Endothelial cell of umbilical vein (primary cell): ENCODE results near the gene MAGI3. TPM values are rescaled to one million over a fixed set of nuclear protein-coding genes. Genes with fewer than 3 reads are reported as not detected.

Experiments used
- BruUV-seq: library from RNA; stranded (reverse); fragments of 400-500 nt; replicated peaks from 2 replicates; lab custom pipeline; 2021; lab: Mats Ljungman, UMichigan
- CTCF ChIA-PET: fragments of 300-600, 350-600 bp; sonication (Branson Sonifier 250); formaldehyde crosslinking; loops from one replicate; lab custom pipeline; 2021; ENCODE audit warnings: antibody characterized with exemption, inconsistent platforms; lab: Charles Lee
- POLR2A ChIA-PET: fragments of 300-600, 350-600 bp; sonication (Branson Sonifier 250); formaldehyde crosslinking; loops from one replicate; lab custom pipeline; 2021; ENCODE audit warnings: antibody characterized with exemption, inconsistent platforms; lab: Charles Lee
- DNase-seq: peaks from one replicate; pipeline ENCODE4 v3.0.0-alpha.2; 2011; ENCODE audit warnings: low read depth, low spot score
- FAIRE-seq: peaks from 2 replicates; lab custom pipeline; 2011; peaks lifted over from hg19 to GRCh38; lab: Jason Lieb, UNC
- H2AFZ ChIP-seq: 2 replicates; pipeline ENCODE4 v1.6.0; 2012; ENCODE audit warnings: low read depth, low read length, control low read depth, inconsistent platforms
- H3K27ac ChIP-seq: 2 replicates; pipeline ENCODE4 v1.5.1; 2011; ENCODE audit warnings: low read depth, mild to moderate bottlenecking, control low read depth, low read length, moderate library complexity; ENCODE audit not compliant: insufficient read depth
- H3K27me3 ChIP-seq, 2 experiments: 2 replicates each; pipeline versions ENCODE4 v1.6.0 to v1.6.1; 2011; ENCODE audit warnings: low read length in 2 of 2, mixed read lengths in 1 of 2; ENCODE audit not compliant: control insufficient read depth in 2 of 2, insufficient read depth in 2 of 2
- H3K36me3 ChIP-seq, 2 experiments: 2 replicates in 1 of 2; 3 replicates in 1 of 2; pipeline ENCODE4 v1.5.1; 2011; ENCODE audit warnings: low read length in 2 of 2, mild to moderate bottlenecking in 1 of 2, moderate library complexity in 1 of 2; ENCODE audit not compliant: control insufficient read depth in 2 of 2, insufficient read depth in 2 of 2; ENCODE audit errors: extremely low read depth in 1 of 2
- H3K4me1 ChIP-seq: 3 replicates; pipeline ENCODE4 v1.5.1; 2011; ENCODE audit warnings: mild to moderate bottlenecking, low read length; ENCODE audit not compliant: control insufficient read depth, insufficient read depth; ENCODE audit errors: extremely low read depth
- H3K4me2 ChIP-seq: 2 replicates; pipeline ENCODE4 v1.6.1; 2011; ENCODE audit warnings: low read length, control low read depth, mixed read lengths; ENCODE audit not compliant: insufficient read depth
- H3K4me3 ChIP-seq, 3 experiments: fragments of 200-600 bp in 1 of 3; sonication (generic), shearing (Covaris generic) in 1 of 3; replicated peaks in 1 of 3; 2 replicates each; pipeline ENCODE4 v1.5.1; 2011 to 2016; ENCODE audit warnings: control low read depth in 3 of 3, low read length in 3 of 3, mild to moderate bottlenecking in 2 of 3, inconsistent platforms in 1 of 3, low read depth in 1 of 3, moderate library complexity in 1 of 3; ENCODE audit not compliant: insufficient read depth in 1 of 3
- H3K79me2 ChIP-seq: 2 replicates; pipeline ENCODE4 v1.6.0; 2012; ENCODE audit warnings: low read length, inconsistent platforms; ENCODE audit not compliant: control insufficient read depth, insufficient read depth
- H3K9ac ChIP-seq: replicated peaks from 2 replicates; pipeline ENCODE3; 2011; ENCODE audit warnings: low read length, control low read depth; ENCODE audit not compliant: insufficient read depth; ENCODE audit errors: extremely low read depth
- H3K9me1 ChIP-seq: replicated peaks from 3 replicates; pipeline ENCODE4 v1.6.0; 2011; ENCODE audit warnings: mild to moderate bottlenecking, low read length; ENCODE audit not compliant: control insufficient read depth, insufficient read depth; ENCODE audit errors: extremely low read depth
- H3K9me3 ChIP-seq: replicated peaks from 2 replicates; pipeline ENCODE4 v1.5.1; 2012; ENCODE audit warnings: low read length, inconsistent platforms; ENCODE audit not compliant: control insufficient read depth, insufficient read depth
- H4K20me1 ChIP-seq: replicated peaks from 2 replicates; pipeline ENCODE3; 2011; ENCODE audit warnings: mild to moderate bottlenecking, low read length; ENCODE audit not compliant: control insufficient read depth, insufficient read depth; ENCODE audit errors: extremely low read depth
- EZH2 ChIP-seq: IDR thresholded peaks from 2 replicates; pipeline ENCODE4 v1.6.1; 2012; ENCODE audit warnings: borderline replicate concordance, low read depth, mild to moderate bottlenecking, moderate library complexity, low read length, inconsistent platforms; ENCODE audit not compliant: severe bottlenecking
- FOS ChIP-seq: IDR thresholded peaks from 2 replicates; pipeline ENCODE4 v1.6.1; 2011; ENCODE audit warnings: mild to moderate bottlenecking, low read length, moderate library complexity, borderline replicate concordance; ENCODE audit not compliant: insufficient read depth
- GATA2 ChIP-seq: IDR thresholded peaks from 2 replicates; pipeline ENCODE4 v1.7.0; 2011; ENCODE audit warnings: low read depth, mild to moderate bottlenecking, moderate library complexity, mixed read lengths, low read length; ENCODE audit not compliant: insufficient read length, insufficient read depth
- JUN ChIP-seq: IDR thresholded peaks from 2 replicates; pipeline ENCODE4 v1.6.1; 2011; ENCODE audit warnings: borderline replicate concordance, low read depth; ENCODE audit not compliant: insufficient read length, insufficient read depth
- MAX ChIP-seq: IDR thresholded peaks from 2 replicates; pipeline ENCODE4 v1.6.1; 2011; ENCODE audit not compliant: insufficient read depth, insufficient read length
- MYC ChIP-seq: IDR thresholded peaks from one replicate; pipeline ENCODE4 v1.6.1; 2011; ENCODE audit warnings: mild to moderate bottlenecking, low read depth, low read length
- POLR2A ChIP-seq: IDR thresholded peaks from 2 replicates; pipeline ENCODE4 v1.6.1; 2012; ENCODE audit warnings: low read depth, mild to moderate bottlenecking, control low read depth, low read length
- POLR2AphosphoS5 ChIP-seq: IDR thresholded peaks from 2 replicates; pipeline ENCODE4 v1.6.1; 2012; ENCODE audit warnings: low read depth, mild to moderate bottlenecking, control low read depth, low read length, moderate library complexity; ENCODE audit not compliant: insufficient read depth
- dilution Hi-C: fragments of 300-500 bp; cut with MboI; formaldehyde crosslinking; loops from one replicate; pipeline ENCODE4 v1.15.0; 2019; ENCODE audit warnings: low sequenced_read_pairs; ENCODE audit not compliant: extremely low pct_ligation_motif_present
- intact Hi-C: fragments of 100-400 bp; cut with micrococcal nuclease; formaldehyde crosslinking; loops from one replicate; pipeline ENCODE4 v1.10.0; 2022
- polyA plus RNA-seq, 4 experiments: library from polyadenylated mRNA; depleted of rRNA in 3 of 4; stranded (reverse) in 3 of 4; unstranded in 1 of 4; fragments of >200 nt; gene quantifications; 2 replicates each; pipeline versions ENCODE4 v1.2.1 to v1.2.3, GENCODE V29; 2011 to 2012; ENCODE audit warnings: missing spikeins in 1 of 4
- total RNA-seq: library from RNA; stranded (reverse); gene quantifications from 2 replicates; pipeline ENCODE4 v1.2.3, GENCODE V29; 2021
- TF ChIP-seq, protein P1 (sequence below), 2 donors: IDR thresholded peaks; 1 replicate in 1 of 2; 2 replicates in 1 of 2; pipeline ENCODE4 v1.5.1; 2011; ENCODE audit warnings: low read length in 2 of 2, mild to moderate bottlenecking in 2 of 2, moderate library complexity in 2 of 2, control low read depth in 1 of 2, inconsistent platforms in 1 of 2, low read depth in 1 of 2; ENCODE audit not compliant: insufficient read depth in 1 of 2; ENCODE audit errors: extremely low read depth in 1 of 2

MAGI3 gene
- total and polyA plus RNA-seq, 2 donors (not counting 3 experiments of a cell fraction or from before 2014, with no cell fraction given), result 2.8 to 16.1 TPM

GRCh38 chr1:113557187-113557586 is 166.9 kb downstream of the MAGI3 start:
- no peak for TF ChIP-seq POLR2A
- no peak for TF ChIP-seq GATA2
- TF ChIP-seq EZH2, result no peak
- no peak for TF ChIP-seq MYC
- no peak for TF ChIP-seq JUN
- TF ChIP-seq, protein P1, sequence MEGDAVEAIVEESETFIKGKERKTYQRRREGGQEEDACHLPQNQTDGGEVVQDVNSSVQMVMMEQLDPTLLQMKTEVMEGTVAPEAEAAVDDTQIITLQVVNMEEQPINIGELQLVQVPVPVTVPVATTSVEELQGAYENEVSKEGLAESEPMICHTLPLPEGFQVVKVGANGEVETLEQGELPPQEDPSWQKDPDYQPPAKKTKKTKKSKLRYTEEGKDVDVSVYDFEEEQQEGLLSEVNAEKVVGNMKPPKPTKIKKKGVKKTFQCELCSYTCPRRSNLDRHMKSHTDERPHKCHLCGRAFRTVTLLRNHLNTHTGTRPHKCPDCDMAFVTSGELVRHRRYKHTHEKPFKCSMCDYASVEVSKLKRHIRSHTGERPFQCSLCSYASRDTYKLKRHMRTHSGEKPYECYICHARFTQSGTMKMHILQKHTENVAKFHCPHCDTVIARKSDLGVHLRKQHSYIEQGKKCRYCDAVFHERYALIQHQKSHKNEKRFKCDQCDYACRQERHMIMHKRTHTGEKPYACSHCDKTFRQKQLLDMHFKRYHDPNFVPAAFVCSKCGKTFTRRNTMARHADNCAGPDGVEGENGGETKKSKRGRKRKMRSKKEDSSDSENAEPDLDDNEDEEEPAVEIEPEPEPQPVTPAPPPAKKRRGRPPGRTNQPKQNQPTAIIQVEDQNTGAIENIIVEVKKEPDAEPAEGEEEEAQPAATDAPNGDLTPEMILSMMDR (IDR thresholded peaks at IDR 0.05; ENCODE audit: extremely low read depth in 1 of 2, insufficient read depth in 1 of 2, low read depth in 1 of 2, low read length in 2 of 2), result no peak
- no peak overlapping the region for H3K27ac ChIP-seq
- no TSS peak for BruUV-seq
- POLR2A ChIA-PET, result no interaction called here
- H3K4me1 ChIP-seq, result peaks cover 1% of the 10 kb centered on the region
- no peaks in the 10 kb centered on the region for H4K20me1 ChIP-seq
- CTCF ChIA-PET, result no interaction called here
- no peak overlapping the region for H3K4me3 ChIP-seq
- no peak overlapping the region for H2AFZ ChIP-seq
- no peaks in the 10 kb centered on the region for H3K79me2 ChIP-seq
- H3K27me3 ChIP-seq, result no peaks in the 10 kb centered on the region
- DNase-seq (no peak), FAIRE-seq (no peak)
- H3K9me1 ChIP-seq, result no peaks in the 10 kb centered on the region
- no peak overlapping the region for H3K9ac ChIP-seq
- intact Hi-C loops, result no loop called here
- H3K4me2 ChIP-seq, result no peak overlapping the region
- no peaks in the 10 kb centered on the region for H3K9me3 ChIP-seq
- dilution Hi-C loops, result no loop called here
- H3K36me3 ChIP-seq, result peaks cover 0 to 3% of the 10 kb centered on the region in 2 experiments

GRCh38 chr1:113565621-113566020 is 175.3 kb downstream of the MAGI3 start:
- POLR2A ChIA-PET, result no interaction called here
- DNase-seq (no peak), FAIRE-seq (no peak)
- CTCF ChIA-PET, result no interaction called here
- Histone ChIP-seq H3K27me3 (no peaks in the 10 kb centered on the region), H3K36me3 (no peaks in the 10 kb centered on the region), H3K4me3 (no peak overlapping the region), H3K4me1 (no peaks in the 10 kb centered on the region), H4K20me1 (no peaks in the 10 kb centered on the region), H3K79me2 (no peaks in the 10 kb centered on the region), H3K27ac (no peak overlapping the region), H3K9ac (no peak overlapping the region), H3K9me3 (no peaks in the 10 kb centered on the region), H3K4me2 (no peak overlapping the region), H2AFZ (no peak overlapping the region), H3K9me1 (no peaks in the 10 kb centered on the region)
- intact Hi-C loops (no loop called here), dilution Hi-C loops (no loop called here)
- no TSS peak for BruUV-seq
- TF ChIP-seq FOS (no peak), JUN (no peak), POLR2A (no peak), EZH2 (no peak), POLR2AphosphoS5 (no peak), GATA2 (no peak), MAX (no peak), MYC (no peak)
- TF ChIP-seq, protein P1 (IDR thresholded peaks at IDR 0.05; ENCODE audit: extremely low read depth in 1 of 2, insufficient read depth in 1 of 2, low read depth in 1 of 2, low read length in 2 of 2), result no peak
